ENCODE data around the gene LHFPL6.

LHFPL6 gene

DNA sequence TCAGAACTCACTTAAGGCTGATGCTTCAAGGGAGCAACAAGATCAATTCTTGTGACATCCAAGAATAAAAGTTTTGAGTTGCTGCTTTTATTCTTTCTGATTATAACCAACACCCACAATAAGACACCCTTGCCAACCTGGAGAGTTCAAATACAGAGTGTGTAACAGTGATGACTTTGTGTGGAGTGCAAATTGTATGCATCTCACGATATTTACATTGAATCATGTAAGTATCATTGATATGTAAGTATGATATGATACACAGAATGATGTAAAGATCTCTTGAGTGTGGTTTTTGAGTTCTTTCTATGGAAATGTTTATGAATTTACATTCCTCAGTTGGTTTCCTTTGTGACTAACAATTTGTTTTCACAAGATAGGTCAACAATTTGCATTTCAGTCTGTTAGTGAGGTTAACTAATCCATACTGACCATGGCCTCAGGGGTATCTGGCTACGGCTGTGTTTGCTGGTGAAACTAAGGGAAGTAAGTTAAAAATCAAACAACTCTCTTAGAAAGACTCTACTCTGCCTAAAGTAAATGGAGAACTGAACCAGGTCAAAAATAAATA, 12.4 kb downstream of the LHFPL6 start:
- no peak for DNase-seq (ENCODE audit: low spot score)

DNA sequence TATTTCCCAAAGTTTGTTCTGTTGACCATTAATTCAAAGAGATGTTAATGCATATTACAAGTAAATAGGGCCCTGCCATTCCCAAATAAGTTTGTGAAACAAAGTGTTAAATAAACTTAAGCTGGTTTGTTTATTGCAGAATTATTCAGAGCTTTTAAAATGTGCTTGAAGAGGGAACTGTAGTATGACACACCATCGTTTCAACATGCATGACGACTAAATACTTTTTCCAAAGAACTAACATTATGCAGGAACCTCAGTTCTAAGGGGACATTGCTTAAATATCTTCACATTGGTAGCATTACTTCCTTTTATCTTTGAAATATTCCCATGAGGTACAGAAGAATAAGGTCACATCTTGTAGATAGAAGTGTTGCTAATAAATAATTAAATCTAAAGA, 14.6 kb downstream of the LHFPL6 start:
- no peak for DNase-seq (ENCODE audit: low spot score)

DNA sequence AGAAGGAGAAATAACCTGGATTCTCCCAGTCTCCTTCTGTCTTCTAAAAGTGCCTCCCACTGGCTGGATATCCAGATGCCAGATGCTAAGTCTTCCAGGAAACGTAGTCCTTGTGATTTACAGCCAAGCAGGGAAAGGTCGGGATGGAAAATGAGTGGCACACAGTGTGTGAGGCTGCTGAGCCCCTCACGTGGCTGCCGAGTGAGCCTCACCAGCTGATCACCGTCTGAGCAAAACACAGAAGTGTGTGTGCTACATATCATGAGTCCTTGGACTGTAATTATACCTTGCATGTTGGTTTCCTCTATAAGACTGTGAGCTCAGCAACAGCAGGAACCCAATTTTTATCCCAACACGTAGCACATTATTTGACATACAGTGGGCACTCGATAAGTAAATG, 15.1 kb downstream of the LHFPL6 start:
- DNase-seq (ENCODE audit: low spot score), result peak; percentile 71

DNA sequence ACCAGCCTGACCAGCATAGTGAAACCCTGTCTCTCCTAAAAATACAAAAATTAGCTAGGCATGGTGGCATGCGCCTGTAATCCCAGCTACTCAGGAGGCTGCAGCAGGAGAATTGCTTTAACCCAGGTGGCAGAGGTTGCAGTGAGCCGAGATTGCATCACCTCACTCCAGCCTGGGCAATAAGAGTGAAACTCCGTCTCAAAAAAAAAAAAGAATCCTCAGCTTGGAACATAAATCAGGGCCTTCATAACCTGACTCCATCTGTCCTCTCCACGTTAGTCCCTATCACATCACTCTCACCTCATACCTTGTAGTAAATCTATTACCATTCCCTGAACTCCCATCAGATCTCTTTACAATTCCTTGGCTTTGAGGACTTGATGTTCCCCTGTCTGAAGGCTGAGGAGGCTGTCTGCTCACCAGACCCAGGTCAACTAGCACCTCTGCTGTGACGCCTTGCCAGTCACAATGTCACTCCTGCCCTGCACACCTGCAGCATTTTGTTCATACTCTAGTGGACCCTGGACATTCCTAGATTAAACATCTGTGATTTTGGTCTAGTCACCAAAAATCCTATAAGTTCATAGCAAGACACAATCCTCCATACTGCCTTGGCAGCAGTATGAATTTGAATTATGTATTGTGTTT, 15.9 kb downstream of the LHFPL6 start:
- peak; percentile 80 for DNase-seq (ENCODE audit: low spot score)

DNA sequence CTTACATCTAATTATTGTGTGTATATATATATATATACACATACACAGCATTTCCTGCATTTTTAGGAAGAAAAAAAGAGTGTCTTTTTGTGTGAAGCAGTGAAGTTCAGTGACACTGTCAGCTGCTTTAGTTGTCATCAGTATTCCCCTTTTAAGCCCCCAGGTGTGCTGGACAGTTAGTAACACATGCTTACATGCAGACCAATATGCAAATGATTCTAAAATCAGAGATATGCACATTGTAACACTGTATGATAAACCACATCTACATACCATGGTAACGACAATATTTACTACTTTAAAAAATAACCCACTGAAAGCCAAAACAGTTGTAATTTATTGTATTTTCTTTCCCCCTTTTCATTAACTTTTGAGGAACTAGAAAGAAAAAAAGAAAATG, 16.8 kb downstream of the LHFPL6 start:
- DNase-seq (ENCODE audit: low spot score), result peak; percentile 93

DNA sequence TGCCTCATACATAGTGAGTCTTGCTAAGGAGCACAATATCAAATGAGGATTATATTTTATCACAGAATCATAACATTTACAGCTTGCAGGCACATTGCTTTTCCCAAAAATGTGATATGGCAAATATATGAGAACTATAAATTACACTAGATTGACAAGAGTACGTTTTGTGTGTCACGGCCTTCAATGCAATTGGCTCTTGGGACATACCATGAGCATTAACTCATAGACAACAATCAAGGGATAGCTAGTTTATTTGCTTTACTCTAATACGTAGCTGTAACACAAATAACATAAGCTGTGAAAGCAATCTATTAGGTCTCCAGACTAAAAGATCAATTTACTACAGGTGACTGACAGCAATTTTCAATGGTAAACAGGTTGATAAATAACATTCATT, 17.8 kb downstream of the LHFPL6 start:
- peak; percentile 34 for DNase-seq (ENCODE audit: low spot score)

DNA sequence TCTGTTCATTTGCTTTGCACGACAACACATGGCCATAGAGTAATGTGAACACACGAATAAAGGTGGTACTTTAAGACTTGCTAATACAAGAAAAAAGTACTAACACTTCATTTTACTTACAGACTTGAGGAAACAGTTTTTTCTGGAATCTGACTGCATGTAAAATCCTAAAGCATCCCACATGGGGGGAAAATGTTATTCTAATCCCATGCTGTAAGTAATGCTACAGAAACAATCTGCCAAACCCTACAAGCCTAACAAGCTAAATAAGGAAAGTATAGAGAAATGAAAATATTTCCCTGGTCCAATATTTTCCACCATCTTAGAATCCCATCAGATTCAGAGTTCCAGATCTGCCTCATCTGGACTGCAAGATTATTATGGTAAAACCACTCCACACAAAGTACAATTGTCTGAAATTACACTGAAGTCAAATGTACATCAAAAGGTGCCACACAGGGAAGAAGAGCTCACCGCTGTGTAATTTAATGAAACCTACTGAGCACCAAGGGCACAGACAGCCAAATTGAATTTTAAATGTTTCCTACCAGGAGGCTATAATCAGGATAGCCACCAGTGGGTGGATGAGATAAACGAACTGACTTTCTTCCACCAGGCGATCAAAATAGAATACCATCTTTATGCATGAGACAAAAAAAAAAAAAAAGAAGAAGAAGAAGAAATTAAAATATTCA, 22.0 kb downstream of the LHFPL6 start:
- peak; percentile 45 for DNase-seq (ENCODE audit: low spot score)

DNA sequence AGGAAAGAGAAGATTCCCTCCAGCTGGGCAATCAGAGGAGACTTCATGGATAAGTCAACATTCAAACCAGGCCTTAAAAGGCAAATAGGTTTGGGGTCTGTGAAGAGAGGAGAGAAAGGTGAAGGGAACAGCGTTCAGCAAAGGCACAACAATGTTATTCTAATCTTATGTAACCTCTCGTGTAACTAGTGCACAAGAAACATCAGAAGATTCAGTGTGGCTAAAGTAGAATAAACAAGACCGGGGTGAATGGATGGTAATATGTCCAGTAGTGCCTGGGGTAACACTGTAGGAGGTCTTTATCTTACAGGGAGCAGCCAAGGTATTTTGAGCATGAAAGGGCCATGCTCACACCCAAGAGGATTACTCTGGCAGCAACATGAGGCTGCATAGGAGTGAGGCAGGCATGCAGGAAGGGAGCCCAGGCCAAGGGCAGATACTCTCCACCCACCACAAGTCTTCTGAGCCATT, 24.1 kb downstream of the LHFPL6 start:
- peak; percentile 30 for DNase-seq (ENCODE audit: low spot score)

DNA sequence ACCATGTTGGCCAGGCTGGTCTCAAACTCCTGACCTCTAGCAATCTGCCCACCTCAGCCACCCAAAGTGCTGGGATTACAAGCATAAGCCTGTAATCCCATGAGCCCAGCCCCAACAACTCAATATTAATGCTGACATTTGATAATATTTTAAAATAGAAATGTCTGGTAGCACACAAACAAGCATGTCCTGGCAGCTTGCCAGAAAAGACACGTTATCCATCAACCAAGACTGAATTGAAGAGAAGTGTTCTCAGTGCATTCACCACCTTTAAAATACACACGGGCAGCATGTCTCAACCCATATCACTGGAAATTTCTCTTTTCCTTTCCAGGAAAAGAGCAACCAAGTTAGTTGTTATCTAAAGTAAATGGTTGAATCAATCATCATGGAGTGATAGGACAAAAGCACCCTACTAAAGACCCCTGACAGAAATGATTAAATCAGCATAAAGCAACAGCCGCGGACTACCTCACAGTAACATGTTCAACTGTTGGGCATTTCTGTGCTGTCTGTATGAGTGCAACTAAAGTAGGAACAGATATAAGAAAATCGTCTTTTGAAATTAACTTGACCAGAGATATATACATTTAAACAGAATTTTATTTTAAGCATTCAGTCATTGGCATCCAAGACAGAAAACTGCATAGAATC, 25.0 kb downstream of the LHFPL6 start:
- peak; percentile 59 for DNase-seq (ENCODE audit: low spot score)

DNA sequence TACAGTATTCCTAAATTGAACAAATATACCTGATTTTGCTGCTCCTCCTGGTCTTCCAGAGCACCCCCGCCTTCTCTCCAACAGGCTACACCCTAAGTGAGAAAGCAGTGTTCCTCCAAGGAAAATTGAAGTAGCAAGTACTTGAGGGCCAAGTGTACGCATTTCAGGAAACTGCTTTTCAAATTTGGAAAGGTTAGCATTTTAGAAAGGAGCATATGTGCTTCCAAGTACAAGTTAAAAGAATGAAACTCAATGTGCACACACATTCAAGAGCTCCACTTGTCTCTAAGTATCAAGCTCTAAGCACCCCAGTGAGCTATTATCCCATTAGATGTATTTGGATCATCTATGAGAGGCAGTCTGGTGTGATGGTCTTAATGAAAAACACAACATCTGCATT, 25.8 kb downstream of the LHFPL6 start:
- DNase-seq (ENCODE audit: low spot score), result no peak

DNA sequence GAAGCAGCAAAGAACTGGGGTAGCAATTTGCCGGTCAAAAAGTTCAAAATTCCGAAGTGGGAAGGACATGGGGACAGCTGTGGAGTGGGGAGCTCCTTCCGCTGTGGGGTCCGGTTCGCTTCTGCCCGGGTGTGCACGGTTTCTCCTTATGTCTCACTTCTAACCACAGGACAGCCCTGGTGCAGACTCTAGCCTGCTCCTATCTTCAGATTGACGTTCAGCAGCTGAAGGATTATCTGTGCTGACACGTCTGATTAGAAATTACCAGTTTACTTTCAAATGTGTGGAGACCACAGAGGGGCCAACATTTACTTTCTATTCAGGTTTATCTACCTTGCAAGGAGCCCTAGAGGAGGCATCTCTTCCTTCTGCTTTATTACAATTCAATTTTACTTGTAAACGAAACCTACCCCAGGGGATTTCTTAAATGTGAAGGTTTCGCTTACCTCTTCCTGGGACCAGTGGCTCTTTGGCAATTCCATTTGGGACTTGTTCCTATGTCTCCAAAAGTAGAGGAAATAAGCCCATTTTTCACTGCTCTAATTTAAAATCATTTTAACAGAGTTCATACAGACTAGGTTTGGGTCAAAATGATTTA, 27.3 kb downstream of the LHFPL6 start:
- DNase-seq (ENCODE audit: low spot score), result no peak

DNA sequence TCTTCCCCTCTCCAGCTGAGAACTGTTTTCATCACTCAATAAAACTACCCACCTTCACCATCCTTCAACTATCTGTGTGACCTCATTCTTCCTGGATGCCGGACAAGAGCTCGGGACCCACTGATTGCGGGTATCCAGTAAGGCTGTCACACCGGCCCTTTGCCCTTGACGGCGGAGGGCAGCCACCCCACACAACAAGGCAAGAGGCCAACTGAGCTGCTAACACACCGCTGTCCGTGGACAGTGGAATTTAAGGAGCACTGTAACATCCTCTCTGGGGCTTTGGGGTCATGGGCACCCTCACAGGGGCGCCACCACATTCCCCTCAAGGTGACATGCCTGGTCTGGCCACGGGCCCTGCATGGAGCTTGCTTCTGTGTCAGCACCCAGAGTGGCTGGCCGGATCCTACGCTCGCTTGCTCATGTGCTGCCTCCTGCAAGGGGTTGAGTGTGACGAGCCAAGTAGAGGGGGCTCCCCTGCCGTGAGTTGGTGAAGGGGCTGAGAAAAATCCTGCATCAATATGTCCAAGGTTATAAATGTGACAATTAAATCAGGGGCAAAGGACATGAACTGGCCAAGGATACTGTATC, 31.4 kb downstream of the LHFPL6 start:
- DNase-seq (ENCODE audit: low spot score), result no peak

DNA sequence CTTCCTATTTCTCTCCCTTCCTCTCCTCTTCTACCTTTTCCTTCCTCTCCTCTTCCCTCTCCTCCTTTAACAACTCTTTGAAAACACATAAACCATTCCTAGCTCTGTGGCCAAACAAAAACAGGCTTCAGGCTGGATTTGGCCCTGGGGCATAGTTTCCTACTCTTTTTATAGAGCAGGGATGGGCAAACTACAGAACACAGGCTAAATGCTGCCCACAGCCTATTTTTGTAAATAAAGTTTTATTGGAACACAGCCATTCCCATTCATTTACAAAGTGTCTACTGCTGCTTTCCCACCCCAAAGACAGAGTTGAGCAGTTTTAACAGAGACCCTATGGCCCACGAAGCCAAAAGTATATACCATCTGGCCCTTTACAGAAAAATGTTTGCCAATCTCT, 35.4 kb downstream of the LHFPL6 start:
- no peak for DNase-seq (ENCODE audit: low spot score)

DNA sequence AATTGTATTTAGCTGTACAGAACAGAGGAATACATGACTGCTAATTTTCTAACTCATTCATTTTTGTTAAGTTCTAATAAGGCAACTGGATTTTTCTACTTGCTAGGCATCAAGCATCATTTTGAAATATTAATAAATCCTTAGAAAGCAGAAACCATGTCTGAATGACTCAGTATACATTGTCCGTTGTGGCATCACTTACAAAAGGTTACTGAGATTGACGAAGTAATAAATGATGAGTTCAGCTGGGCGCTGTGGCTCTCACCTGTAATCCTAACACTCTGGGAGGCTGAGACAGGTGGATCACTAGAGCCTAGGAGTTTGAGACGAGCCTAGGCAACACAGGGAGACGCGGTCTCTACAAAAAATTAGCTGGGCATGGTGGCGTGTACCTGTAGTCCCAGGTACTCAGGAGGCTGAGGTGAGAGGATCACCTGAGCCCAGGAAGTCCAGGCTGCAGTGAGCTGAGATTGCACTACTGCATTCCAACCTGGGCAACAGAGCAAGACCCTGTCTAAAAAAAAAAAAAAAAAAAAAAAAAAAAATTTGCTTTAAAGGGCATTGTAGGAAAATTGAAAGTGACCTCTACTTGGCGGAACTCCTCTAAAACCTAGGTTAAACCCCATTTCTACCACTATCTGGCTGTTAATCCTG, 36.6 kb downstream of the LHFPL6 start:
- no peak for DNase-seq (ENCODE audit: low spot score)

DNA sequence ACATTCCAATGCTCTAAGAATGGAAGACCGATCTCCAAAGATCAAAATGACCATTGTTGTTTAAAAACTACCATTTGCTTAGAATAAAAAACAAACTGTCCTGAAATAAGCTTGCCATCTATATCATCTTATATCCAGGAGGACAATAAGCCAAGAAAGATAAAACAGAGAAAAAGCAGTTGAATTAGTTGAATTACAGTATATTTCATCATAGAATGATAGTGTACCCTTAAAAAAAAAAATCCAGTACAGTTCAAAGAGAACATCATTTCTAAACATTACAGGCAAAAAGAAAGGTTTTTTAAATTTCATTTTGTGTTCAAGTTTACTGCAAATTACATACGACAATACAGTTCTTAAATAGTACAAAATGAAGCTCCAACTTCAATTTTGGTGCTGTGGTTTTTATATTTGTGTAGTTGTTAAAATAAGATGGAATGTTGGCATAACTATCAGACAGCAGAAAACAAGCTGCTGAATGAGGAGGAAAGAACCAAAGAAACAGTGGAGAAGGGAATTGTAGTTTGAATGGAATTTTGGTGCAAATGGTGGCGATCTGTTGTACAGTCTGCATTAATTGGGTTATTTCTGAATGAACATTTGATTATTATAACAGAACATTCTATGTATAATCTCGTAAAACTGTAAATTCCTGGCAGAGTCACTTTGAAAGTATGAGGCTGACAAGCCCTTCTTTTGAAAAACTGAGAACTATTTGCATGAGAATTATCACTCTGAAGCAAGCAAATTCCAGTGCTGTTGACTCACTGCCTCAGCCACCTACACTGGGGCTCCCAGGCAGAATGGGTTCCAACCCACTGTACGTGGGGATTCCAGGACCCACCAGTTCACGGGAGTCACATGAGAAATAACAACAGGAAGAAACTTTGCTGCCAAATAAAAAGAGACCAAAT, 37.7 kb downstream of the LHFPL6 start:
- no peak for DNase-seq (ENCODE audit: low spot score)

DNA sequence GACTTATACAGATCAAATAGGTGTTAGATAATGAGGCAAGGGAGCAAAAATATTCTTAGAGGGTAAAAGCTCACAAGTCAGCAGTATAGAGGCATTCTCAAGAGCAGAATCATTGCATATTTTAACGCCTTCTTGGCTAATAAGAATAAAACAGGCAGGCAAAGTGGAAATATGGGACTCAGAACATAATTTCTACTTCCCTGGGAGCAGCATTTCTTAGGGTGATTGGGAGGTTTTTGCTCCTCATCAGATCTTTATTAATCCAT, 39.6 kb downstream of the LHFPL6 start:
- DNase-seq (ENCODE audit: low spot score), result no peak

DNA sequence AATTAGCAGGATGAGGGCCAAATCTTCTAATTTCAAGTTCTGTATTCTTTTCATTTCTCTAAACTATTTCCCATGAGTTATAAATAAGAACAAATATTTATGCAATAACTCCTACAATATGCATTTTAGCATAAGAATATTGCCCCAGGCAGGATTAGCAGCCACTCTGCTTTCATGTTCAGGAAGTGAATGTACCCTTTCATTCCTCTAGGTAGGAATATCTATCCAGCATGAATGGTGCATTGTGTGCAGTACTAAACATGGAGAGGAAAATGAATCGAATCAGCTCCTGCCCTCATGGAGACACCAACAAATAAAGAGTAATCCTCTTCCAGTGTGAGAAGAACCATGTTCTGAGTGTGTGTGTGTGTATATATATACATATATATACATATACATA, 41.0 kb downstream of the LHFPL6 start:
- no peak for DNase-seq (ENCODE audit: low spot score)

DNA sequence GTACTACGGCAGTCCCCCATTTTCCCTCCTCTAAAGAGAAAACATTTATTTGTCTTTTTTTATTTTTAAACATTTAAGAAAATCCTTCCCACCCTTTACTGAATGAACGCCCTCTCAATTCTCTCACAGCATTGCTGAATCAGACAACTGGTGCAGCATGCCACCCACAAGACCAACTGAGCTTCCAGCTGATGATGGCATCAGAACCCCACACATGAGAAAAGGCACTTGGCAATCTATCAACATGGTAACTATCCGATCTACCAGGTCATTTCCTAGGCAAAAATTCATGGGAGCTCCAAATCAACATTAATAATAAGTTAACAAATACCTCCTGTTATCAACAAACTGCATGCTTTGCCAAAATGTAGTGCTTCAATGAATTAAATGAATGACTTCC, 43.1 kb downstream of the LHFPL6 start:
- no peak for DNase-seq (ENCODE audit: low spot score)

DNA sequence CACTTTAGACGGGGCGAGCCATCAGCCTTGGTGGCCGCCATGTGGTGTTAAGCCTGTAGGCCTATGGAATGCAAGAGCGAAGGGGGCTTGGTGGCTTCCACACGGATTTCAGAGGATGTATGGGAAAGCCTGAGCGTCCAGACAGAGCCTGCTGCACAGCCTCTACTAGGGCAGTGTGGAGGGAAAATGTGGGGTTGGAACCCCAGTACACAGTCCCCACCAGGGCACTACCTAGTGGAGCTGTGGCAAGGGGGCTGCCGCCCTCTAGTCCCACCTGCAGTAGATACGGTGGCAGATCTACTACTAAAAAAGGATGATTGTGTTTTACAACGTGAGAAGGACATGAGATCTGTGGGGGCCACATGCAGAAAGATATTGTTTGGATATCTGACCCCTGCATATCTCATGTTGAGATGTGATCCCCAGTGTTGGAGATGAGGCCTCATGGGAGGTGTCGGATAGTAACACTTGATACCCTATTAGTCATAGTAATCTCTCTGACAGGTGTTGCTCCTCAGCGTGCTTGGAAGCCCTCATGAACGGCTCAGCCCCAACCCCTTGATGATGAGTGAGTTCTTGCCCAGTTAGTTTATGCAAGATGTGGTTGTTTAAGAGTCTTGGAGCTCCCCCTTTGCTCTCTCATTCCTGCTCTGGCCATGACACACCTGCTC, 45.6 kb downstream of the LHFPL6 start:
- DNase-seq (ENCODE audit: low spot score), result no peak

DNA sequence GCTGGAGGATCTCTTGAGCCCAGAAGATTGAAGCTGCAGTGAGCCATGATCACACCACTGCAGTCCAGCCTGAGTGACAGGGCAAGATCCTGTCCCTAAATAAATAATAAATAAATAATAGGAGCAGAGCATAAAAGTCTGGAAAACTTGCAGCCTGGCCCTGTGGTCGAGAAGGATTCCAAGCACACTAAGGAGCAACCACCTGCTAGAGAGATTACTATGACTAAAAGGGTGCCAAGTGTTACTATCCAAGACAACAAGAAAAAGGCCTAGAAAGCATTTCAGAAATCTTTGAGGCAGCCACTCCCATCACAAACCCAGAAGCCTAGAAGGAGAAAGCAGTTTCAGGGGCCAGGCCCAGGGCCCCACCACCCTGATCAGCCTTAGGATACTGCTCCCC, 46.1 kb downstream of the LHFPL6 start:
- no peak for DNase-seq (ENCODE audit: low spot score)
